Activated T-helper 17 cell treated with anti-CD3 and anti-CD28 coated beads, Interleukin-2, amount 50 U/mL, for 72 hours (primary cell): ENCODE measurements around the gene PHPT1. TPM values are rescaled to one million over a fixed set of nuclear protein-coding genes. Genes with fewer than 3 reads are reported as not detected.

Experiments used
- ATAC-seq: fragments of 150-1000 bp; cut with Tn5 transposase; replicated peaks from 2 replicates; pipeline ENCODE4 v1.10.0; 2021; ENCODE audit warnings: mild to moderate bottlenecking, moderate library complexity
- H3K27ac Mint-ChIP-seq: one replicate; pipeline ENCODE4 v1.8.0; 2022; ENCODE audit warnings: mixed read lengths
- H3K27me3 Mint-ChIP-seq: one replicate; pipeline ENCODE4 v1.8.0; 2022; ENCODE audit warnings: mixed read lengths
- H3K36me3 Mint-ChIP-seq: one replicate; pipeline ENCODE4 v1.8.0; 2022; ENCODE audit warnings: low read depth, mild to moderate bottlenecking, mixed read lengths
- H3K4me1 Mint-ChIP-seq: one replicate; pipeline ENCODE4 v1.8.0; 2022; ENCODE audit warnings: mixed read lengths
- H3K4me3 Mint-ChIP-seq: one replicate; pipeline ENCODE4 v1.8.0; 2022; ENCODE audit warnings: mild to moderate bottlenecking, mixed read lengths
- H3K9me3 Mint-ChIP-seq: one replicate; pipeline ENCODE4 v1.8.0; 2022; ENCODE audit warnings: mixed read lengths
- total RNA-seq, 2 donors: library from RNA; stranded (reverse); gene quantifications; one replicate each; pipeline ENCODE4 v1.2.3, GENCODE V29; 2022

PHPT1 gene
- total RNA-seq, 2 donors from 2014 or later: 138 to 194 TPM

- H3K4me1 Mint-ChIP-seq: peaks cover 11% of the 10 kb centered on the region
- peaks cover 37% of the 10 kb centered on the region for H3K36me3 Mint-ChIP-seq
- no peak for ATAC-seq
- H3K4me3 Mint-ChIP-seq: peak overlapping the region; percentile 92
- peak overlapping the region; percentile 80 for H3K27ac Mint-ChIP-seq
- no peaks in the 10 kb centered on the region for H3K9me3 Mint-ChIP-seq
- no peaks in the 10 kb centered on the region for H3K27me3 Mint-ChIP-seq
Measured at GRCh38 chr9:136808806-136809158, 40.4 kb upstream of the PHPT1 start.

DNA sequence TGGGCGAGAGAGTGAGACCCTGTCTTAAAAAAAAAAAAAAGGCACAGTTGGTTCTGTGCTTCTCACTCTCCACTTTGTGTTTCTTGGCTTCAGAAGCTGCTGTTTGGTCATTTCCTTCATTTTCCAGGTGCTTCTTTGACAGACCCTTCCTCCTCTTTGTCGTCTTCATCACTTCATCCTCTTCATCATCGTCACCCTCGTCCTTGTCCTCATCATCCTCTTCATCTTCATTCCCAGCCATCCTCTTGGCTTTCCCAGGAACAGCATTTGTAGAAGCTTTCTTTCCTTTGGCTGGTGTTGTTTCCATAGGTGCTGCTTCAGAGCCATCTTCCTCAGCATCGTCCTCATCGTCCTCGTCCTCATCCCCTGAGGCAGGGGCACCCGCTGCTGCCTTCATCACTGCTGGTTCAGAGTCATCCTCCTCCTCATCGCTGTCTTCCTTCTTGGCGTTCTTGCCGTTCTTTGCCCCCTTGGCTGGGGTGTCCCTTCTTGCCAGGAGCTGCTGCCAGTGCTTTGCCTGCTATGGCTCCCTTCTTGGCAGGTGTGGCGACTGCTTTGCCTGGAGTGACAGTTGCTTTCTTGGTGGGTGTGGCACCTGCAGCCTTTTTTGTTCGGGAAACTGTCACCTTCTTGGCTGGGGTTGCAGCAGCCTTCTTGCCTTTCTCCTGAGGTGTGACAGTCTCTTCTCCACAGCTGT, 34.3 kb upstream of the PHPT1 start:
- no peak for ATAC-seq
- no peaks in the 10 kb centered on the region for H3K9me3 Mint-ChIP-seq
- peaks cover 67% of the 10 kb centered on the region for H3K36me3 Mint-ChIP-seq
- no peak overlapping the region for H3K4me3 Mint-ChIP-seq
- peaks cover 16% of the 10 kb centered on the region for H3K4me1 Mint-ChIP-seq
- no peaks in the 10 kb centered on the region for H3K27me3 Mint-ChIP-seq
- H3K27ac Mint-ChIP-seq: peak overlapping the region; percentile 58

GRCh38 chr9:136815422-136815782, 33.8 kb upstream of the PHPT1 start:
- H3K4me3 Mint-ChIP-seq: no peak overlapping the region
- no peaks in the 10 kb centered on the region for H3K9me3 Mint-ChIP-seq
- H3K36me3 Mint-ChIP-seq: peaks cover 63% of the 10 kb centered on the region
- no peaks in the 10 kb centered on the region for H3K27me3 Mint-ChIP-seq
- H3K27ac Mint-ChIP-seq: peak overlapping the region; percentile 58
- ATAC-seq: no peak
- peaks cover 16% of the 10 kb centered on the region for H3K4me1 Mint-ChIP-seq

DNA sequence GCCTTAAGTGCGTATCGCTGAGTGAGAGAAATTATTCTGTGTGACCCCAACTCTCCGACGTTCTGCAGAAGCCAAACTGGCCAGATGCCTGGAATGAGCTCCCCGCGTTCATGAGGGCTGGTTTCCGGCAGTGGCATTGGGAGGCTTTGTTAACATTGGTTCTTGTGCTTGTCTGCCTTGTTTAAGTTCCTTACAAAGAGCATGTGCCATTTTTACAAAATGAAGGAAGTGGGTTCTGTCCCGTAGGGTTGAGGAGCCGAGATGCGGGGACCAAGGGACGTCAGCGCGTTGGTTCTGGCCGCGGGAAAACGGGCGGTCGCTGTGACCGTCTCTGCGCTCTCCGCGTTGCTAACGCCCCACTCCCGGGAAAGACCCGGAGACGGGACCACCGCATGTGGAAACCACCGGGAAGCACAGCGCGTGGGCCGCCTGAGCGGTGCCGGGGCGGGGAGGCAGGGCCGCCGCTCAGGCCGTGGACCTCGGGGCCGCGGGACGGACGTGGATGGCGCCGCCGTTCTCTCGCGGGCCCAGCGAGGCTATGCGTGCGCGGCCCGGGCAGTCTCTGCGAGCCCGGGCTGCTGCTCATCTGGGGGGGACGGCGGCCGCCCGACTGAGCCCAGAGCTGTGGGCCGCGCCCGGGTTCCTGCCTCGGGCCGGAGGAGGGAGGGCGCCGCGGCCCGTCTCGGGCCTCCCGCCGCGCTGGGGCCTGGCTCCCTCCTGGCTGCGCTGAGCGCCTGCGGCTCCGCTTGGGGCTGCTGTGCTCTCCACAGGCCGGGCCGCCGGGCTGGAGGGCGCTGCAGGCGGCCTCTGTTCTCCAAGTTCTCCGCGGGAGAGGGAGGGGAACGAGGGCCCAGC, 28.0 kb upstream of the PHPT1 start:
- Mint-ChIP-seq H3K27ac (no peak overlapping the region), H3K9me3 (no peaks in the 10 kb centered on the region), H3K4me3 (no peak overlapping the region), H3K4me1 (peaks cover 4% of the 10 kb centered on the region), H3K27me3 (no peaks in the 10 kb centered on the region), H3K36me3 (peaks cover 45% of the 10 kb centered on the region)
- no peak for ATAC-seq

DNA sequence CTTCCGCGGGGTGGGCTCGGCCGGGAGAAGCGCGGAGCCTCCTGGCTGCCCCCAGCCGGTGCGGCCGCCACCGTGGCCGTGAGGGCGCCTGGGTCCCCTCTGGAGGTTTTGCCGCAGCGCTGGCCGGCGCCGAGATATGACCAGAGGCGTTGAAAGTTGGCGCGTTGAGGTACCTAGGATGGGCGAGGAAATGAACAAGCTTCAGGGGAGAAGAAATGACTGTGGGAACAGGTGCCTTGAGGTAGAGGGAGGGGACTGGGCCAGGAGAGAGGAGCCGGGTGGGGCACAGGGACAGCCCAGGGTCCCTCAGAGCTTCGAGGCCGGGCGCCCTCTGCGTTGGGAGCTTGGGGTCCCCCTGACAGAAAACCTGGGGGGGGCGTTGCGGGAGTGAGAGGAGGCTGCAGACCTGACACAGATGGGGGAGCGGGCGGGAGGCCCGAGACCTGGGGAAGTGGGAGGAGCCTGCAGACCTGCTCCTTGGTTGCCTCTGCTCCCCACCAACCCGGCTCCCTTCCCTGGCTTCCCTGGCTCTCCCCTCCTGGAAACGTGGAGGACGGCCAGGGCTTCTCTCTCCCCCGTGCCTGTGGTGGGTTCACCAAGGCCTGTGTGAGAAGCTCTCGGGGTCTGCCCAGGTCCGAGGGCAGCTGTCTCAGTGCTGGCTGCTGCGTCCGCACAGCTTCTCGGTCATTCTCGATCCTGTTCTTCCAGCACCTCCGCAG, 27.2 kb upstream of the PHPT1 start:
- H3K36me3 Mint-ChIP-seq: peaks cover 42% of the 10 kb centered on the region
- no peak overlapping the region for H3K27ac Mint-ChIP-seq
- H3K4me3 Mint-ChIP-seq: no peak overlapping the region
- ATAC-seq: no peak
- peaks cover 4% of the 10 kb centered on the region for H3K4me1 Mint-ChIP-seq
- H3K9me3 Mint-ChIP-seq: no peaks in the 10 kb centered on the region
- H3K27me3 Mint-ChIP-seq: no peaks in the 10 kb centered on the region

DNA sequence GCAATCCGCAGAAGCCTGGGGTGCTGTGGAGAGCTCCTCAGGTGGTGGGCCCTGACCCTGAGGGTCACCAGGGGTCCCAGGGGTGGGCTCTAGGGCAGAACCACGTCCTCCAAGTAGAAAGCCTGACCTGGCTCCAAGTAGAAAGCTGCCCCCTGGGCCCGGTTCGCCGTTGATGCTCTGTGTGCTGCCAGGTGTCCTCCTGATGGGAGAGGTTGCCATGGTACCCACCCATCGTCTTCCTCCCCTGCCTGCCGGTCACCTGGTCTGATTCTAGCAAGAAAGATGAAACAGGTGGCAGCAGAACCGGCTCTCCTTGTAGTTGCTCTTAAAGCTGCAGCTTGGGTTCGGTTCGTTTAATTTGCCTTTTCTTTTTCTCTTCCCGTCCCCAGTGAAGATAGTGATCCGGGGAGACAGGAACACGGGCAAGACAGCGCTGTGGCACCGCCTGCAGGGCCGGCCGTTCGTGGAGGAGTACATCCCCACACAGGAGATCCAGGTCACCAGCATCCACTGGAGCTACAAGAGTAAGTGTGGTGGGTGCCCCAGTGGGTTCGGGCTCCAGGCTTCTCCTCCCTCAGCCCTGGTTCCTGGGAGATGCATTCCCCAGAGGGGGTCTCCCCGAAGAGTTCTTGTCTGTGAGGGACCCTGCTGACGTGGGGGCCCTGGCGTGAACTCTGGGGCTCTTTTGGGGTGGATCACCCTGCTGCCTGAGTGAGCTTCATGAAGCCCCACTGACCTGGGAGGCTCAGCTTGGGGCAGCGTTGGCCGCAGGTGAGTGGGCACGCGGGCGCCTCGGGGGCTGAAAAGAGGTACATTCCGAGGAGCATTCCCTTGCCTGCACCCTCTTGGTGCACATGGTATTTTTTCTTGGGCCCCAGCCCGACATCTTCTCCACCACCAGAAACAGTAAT, 25.8 kb upstream of the PHPT1 start:
- Mint-ChIP-seq H3K4me1 (peaks cover 4% of the 10 kb centered on the region), H3K9me3 (no peaks in the 10 kb centered on the region), H3K27ac (no peak overlapping the region), H3K36me3 (peaks cover 28% of the 10 kb centered on the region), H3K27me3 (no peaks in the 10 kb centered on the region), H3K4me3 (no peak overlapping the region)
- ATAC-seq: no peak

GRCh38 chr9:136824496-136825225, 24.5 kb upstream of the PHPT1 start:
- peaks cover 21% of the 10 kb centered on the region for H3K36me3 Mint-ChIP-seq
- H3K4me3 Mint-ChIP-seq: no peak overlapping the region
- H3K27ac Mint-ChIP-seq: no peak overlapping the region
- peaks cover 4% of the 10 kb centered on the region for H3K4me1 Mint-ChIP-seq
- no peaks in the 10 kb centered on the region for H3K9me3 Mint-ChIP-seq
- ATAC-seq: no peak
- H3K27me3 Mint-ChIP-seq: no peaks in the 10 kb centered on the region

DNA sequence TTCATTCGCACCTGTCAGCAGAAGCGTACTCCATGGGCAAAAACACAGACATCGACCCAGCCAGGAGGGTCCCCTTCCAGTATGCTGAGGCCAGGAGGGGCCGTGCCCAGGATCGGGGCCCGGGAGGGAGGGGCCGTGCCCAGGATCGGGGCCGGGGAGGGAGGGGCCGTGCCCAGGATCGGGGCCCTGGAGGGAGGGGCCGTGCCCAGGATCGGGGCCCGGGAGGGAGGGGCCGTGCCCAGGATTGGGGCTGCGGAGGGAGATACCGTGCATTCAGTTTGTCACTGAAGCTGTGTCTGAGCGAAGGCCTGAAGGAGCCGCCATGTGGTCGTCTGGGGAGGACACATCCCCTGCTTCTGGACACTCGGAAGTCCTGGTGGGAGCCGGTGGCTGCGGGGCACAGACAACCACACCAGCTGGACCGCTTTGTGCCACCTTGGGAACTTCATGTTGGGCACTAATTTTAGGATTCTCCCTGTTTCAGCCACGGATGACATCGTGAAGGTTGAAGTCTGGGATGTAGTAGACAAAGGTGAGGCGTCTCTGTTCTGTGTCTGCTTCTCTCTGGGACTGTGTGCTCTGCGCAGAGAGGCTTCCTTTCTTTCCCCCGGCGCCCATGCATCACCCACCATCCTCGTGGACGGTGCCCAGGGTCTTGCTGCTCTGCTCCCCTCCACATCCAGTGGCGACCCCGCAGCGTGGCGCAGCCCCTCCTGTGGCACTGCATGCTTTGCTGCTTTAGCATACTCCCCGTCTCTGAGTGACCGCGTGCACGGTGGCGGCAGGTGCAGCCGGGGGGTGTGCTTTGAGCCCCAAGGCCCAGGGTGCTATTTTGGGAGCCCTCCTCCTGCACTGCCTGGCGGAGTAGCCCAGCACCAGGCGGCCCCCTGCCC, 23.7 kb upstream of the PHPT1 start:
- Mint-ChIP-seq H3K4me3 (no peak overlapping the region), H3K27ac (no peak overlapping the region), H3K27me3 (no peaks in the 10 kb centered on the region)

DNA sequence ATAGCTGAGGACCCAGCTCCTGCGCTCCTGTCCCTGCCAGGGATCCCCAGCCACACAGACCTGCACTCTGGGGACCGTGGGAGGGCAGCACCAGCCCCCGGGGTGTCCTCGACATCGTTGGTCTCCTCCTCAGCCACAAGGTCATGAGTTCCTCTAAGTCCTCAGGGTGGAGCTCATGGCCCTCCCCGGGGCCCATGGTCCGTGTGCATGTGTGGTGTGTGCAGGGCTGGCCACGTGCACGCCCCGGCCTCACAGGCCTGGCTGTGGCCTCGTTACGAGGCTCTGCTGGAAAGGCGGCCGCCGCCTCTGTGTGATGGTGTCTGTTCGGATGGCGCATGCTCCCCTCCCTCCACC, 23.0 kb upstream of the PHPT1 start:
- Mint-ChIP-seq H3K27ac (no peak overlapping the region), H3K4me3 (no peak overlapping the region)
- no peak for ATAC-seq

More for the DNA sequence above, 23.7 kb upstream of the PHPT1 start:
- no peak for ATAC-seq
- peaks cover 4% of the 10 kb centered on the region for H3K4me1 Mint-ChIP-seq
- no peaks in the 10 kb centered on the region for H3K9me3 Mint-ChIP-seq
- H3K36me3 Mint-ChIP-seq: peaks cover 21% of the 10 kb centered on the region

GRCh38 chr9:136826703-136827582, 22.3 kb upstream of the PHPT1 start:
- H3K27me3 Mint-ChIP-seq: no peaks in the 10 kb centered on the region
- no peak for ATAC-seq
- no peaks in the 10 kb centered on the region for H3K4me1 Mint-ChIP-seq
- H3K27ac Mint-ChIP-seq: no peak overlapping the region
- H3K36me3 Mint-ChIP-seq: peaks cover 21% of the 10 kb centered on the region
- no peak overlapping the region for H3K4me3 Mint-ChIP-seq
- H3K9me3 Mint-ChIP-seq: no peaks in the 10 kb centered on the region

More for the DNA sequence above, 23.0 kb upstream of the PHPT1 start:
- Mint-ChIP-seq H3K27me3 (no peaks in the 10 kb centered on the region), H3K9me3 (no peaks in the 10 kb centered on the region), H3K4me1 (no peaks in the 10 kb centered on the region), H3K36me3 (peaks cover 21% of the 10 kb centered on the region)

- Mint-ChIP-seq H3K4me3 (no peak overlapping the region), H3K27ac (no peak overlapping the region), H3K4me1 (no peaks in the 10 kb centered on the region), H3K27me3 (no peaks in the 10 kb centered on the region), H3K9me3 (no peaks in the 10 kb centered on the region), H3K36me3 (peaks cover 21% of the 10 kb centered on the region)
- ATAC-seq: no peak
Measured at GRCh38 chr9:136827794-136828473, 21.3 kb upstream of the PHPT1 start.
